HG03196 (cell line): ENCODE measurements around the gene FAM117B.
"Not testable (repeated sequence)": the region's sequence is repeated elsewhere in the genome, so short reads cannot be mapped to it uniquely, and the experiment has no call there.

Experiments
- ATAC-seq: cut with Tn5 transposase; IDR thresholded peaks from one replicate; pipeline ENCODE4 v1.9.1; 2021; ENCODE audit not compliant: unreplicated experiment

Gene FAM117B

GRCh38 chr2:202700075-202700901, 65.5 kb downstream of the FAM117B start:
- ATAC-seq, result no peak

GRCh38 chr2:202703091-202703490, 68.3 kb downstream of the FAM117B start:
- no peak for ATAC-seq

GRCh38 chr2:202704248-202704647, 69.5 kb downstream of the FAM117B start:
- no peak for ATAC-seq

GRCh38 chr2:202705446-202706020, 70.8 kb downstream of the FAM117B start:
- ATAC-seq, result no peak

DNA sequence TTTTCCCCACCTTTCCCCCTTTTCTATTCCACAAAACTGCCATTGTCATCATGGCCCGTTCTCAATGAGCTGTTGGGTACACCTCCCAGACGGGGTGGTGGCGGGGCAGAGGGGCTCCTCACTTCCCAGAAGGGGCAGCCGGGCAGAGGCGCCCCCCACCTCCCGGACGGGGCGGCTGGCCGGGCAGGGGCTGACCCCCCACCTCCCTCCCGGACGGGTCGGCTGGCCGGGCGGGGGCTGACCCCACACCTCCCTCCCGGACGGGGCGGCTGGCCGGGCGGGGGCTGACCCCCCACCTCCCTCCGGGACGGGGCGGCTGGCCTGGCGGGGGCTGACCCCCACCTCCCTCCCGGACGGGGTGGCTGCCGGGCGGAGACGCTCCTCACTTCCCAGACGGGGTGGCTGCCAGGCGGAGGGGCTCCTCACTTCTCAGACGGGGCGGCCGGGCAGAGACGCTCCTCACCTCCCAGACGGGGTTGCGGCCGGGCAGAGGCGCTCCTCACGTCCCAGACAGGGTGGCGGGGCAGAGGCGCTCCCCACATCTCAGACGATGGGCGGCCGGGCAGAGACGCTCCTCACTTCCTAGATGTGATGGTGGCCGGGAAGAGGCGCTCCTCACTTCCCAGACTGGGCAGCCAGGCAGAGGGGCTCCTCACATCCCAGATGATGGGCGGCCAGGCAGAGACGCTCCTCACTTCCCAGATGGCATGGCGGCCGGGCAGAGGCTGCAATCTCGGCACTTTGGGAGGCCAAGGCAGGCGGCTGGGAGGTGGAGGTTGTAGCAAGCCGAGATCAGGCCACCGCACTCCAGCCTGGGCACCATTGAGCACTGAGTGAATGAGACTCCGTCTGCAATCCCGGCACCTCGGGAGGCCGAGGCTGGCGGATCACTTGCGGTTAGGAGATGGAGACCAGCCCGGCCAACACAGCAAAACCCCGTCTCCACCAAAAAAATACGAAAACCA, 80.5 kb downstream of the FAM117B start:
- not testable (repeated sequence) for ATAC-seq

DNA sequence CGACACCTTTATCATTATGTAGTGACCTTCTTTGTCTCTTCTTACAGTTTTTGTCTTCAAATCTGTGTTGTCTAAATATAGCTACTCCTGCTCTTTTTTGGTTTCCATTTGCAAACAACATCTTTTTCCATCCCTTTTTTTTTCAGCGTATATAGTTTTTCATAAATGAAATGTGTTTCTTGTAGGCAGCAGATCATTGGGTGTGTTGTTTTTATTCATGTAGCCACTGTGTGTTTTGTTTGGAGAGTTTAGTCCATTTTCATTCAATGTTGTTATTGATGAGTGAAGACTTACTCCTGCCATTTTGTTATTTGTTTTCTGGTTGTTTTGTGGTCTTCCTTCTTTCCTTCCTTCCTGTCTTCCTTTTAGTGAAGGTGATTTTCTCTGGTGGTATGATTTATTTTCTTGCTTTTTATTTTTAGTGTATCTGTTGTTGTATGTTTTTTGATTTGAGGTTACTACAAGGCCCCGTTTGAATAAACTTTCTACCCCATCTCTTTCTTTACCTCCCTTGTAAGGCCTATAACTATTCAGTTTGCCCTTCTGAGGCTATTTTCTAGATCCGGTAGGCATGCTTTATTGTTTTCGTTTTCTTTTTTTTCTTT, 81.4 kb downstream of the FAM117B start:
- no peak for ATAC-seq

GRCh38 chr2:202716953-202717597, 82.3 kb downstream of the FAM117B start:
- no peak for ATAC-seq

- ATAC-seq, result no peak
Observed at GRCh38 chr2:202717598-202718310, 83.0 kb downstream of the FAM117B start.

- no peak for ATAC-seq
Observed at GRCh38 chr2:202718614-202719013, 83.8 kb downstream of the FAM117B start.

DNA sequence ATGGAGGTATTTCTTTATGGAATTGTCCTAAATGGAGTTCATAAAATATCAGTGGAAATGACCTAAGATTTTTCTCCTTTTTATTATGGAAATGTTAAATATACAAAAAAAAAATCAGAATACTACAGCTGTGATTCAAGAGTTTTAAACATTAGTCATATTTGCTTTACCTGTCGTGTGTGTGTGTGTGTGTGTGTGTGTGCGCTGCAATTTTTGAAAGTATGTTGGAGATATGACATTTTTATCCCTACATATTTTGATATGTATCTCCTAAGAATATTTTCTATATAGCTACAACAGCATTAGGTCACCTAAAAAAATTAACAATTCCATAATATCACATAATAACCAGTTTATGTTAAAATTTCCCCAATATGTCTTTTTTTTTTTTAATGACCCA, 85.5 kb downstream of the FAM117B start:
- no peak for ATAC-seq

GRCh38 chr2:202721621-202722020, 86.9 kb downstream of the FAM117B start:
- no peak for ATAC-seq

- ATAC-seq, result no peak
Observed at GRCh38 chr2:202723746-202724145, 89.0 kb downstream of the FAM117B start.

DNA sequence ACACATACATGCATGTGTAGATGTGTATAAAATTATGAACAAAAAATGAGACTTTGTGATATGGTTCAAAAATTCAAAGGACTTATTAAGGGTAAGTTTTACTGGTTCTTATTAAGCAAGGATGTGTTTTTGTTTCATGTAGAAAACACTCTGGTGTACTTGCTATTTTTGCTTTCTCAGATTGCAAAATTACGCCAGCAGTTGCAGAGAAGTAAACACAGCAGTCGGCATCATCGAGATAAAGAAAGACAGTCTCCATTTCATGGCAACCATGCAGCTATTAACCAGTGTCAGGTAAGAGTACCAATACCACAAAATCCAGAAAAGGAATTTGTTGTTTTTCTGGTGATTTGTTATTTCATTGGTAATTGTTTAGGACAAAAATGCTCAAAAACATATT, 91.3 kb downstream of the FAM117B start:
- ATAC-seq, result no peak

DNA sequence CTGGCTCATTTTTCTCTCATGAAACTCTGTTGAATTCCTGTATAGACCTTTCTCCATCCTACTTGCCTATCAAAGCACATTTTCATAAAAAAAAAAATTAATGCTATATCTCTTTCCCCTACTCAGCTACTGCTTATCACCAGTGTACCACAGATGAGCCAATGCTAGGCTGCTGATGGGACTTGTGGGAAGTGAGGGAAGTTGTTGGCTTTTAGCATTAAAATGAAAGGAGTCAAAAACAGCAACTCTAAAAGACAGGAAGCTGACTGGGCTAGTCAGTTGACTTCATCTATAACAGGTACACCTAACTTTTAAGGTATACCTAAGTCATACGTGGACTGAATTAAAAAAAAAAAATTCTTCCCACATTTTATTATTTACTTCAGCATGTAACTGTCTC, 102.1 kb downstream of the FAM117B start:
- no peak for ATAC-seq

GRCh38 chr2:202743613-202744012, 108.8 kb downstream of the FAM117B start:
- ATAC-seq, result no peak

DNA sequence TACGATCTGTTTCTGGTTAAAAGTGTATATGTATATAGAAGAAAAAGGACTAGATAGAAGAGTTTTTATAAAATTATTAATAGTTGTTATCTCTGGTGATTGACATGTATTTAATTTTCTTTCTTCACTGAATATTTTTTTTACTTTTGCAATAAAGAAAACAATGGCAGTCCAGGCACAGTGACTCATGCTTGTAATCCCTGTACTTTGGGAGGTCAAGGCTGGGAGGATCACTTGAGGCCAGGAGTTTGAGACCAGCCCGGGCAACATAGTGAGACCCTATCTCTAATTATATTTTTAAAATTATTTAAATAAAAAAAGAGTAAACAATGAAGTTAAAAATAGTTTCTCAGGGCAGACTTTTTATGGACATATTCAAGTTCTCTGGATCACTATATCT, 114.7 kb downstream of the FAM117B start:
- no peak for ATAC-seq

GRCh38 chr2:202750763-202751427, 116.1 kb downstream of the FAM117B start:
- ATAC-seq, result no peak

GRCh38 chr2:202752071-202752470, 117.3 kb downstream of the FAM117B start:
- ATAC-seq, result no peak

DNA sequence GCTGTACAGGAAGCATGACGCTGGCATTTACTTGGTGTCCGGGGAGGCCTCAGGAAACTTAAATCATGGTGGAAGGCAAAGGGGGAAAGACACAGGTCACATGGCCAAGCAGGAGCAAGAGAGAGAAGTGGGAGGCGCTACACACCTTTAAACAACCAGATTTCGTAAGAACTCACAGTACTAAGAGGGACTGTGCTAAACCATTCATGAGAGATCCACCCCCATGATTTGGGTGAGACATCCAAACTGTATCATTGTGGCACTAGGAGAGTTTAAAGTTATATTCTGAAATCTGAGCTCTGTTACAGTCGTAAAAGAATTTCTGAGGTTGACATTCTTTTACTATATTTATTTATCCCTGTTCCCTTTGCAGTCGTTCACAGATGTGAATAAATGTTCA, 120.2 kb downstream of the FAM117B start:
- no peak for ATAC-seq
